ENCODE results near the gene OPALIN.

OPALIN gene

GRCh38 chr10:96358851-96359540 is at the start of gene OPALIN:
TSS of gene OPALIN (minus strand) at chr10:96359002. CDS start at chr10:96358896, 106 bp downstream.
- DNase-seq = no peak

- no peak for DNase-seq
Measured at GRCh38 chr10:96408201-96408600, 49.4 kb upstream of the OPALIN start.

- no peak for DNase-seq
Measured at GRCh38 chr10:96407560-96408069, 48.8 kb upstream of the OPALIN start.

GRCh38 chr10:96406091-96406490 is 47.3 kb upstream of the OPALIN start:
- DNase-seq = no peak

- no peak for DNase-seq
Measured at GRCh38 chr10:96402417-96403305, 43.9 kb upstream of the OPALIN start.

- DNase-seq = no peak
Measured at GRCh38 chr10:96401036-96401435, 42.2 kb upstream of the OPALIN start.

- no peak for DNase-seq
Measured at GRCh38 chr10:96400465-96400864, 41.7 kb upstream of the OPALIN start.

- no peak for DNase-seq
Measured at GRCh38 chr10:96397902-96398301, 39.1 kb upstream of the OPALIN start.

- DNase-seq = peak; percentile 17
Measured at GRCh38 chr10:96395931-96396877, 37.4 kb upstream of the OPALIN start.

- no peak for DNase-seq
Measured at GRCh38 chr10:96390460-96390864, 31.7 kb upstream of the OPALIN start.

GRCh38 chr10:96389785-96390184 is 31.0 kb upstream of the OPALIN start:
- DNase-seq = no peak

GRCh38 chr10:96387601-96388000 is 28.8 kb upstream of the OPALIN start:
- no peak for DNase-seq

- DNase-seq = no peak
Measured at GRCh38 chr10:96387161-96387560, 28.4 kb upstream of the OPALIN start.

- DNase-seq = no peak
Measured at GRCh38 chr10:96384506-96384905, 25.7 kb upstream of the OPALIN start.

GRCh38 chr10:96380821-96381220 is 22.0 kb upstream of the OPALIN start:
- no peak for DNase-seq

- DNase-seq = no peak
Measured at GRCh38 chr10:96379758-96380157, 21.0 kb upstream of the OPALIN start.

GRCh38 chr10:96378741-96379140 is 19.9 kb upstream of the OPALIN start:
- no peak for DNase-seq

GRCh38 chr10:96377816-96378294 is 19.1 kb upstream of the OPALIN start:
- DNase-seq = no peak

- no peak for DNase-seq
Measured at GRCh38 chr10:96376483-96376882, 17.7 kb upstream of the OPALIN start.

GRCh38 chr10:96374985-96375830 is 16.4 kb upstream of the OPALIN start:
- peak; percentile 64 for DNase-seq

GRCh38 chr10:96374639-96374984 is 15.8 kb upstream of the OPALIN start:
- no peak for DNase-seq

- no peak for DNase-seq
Measured at GRCh38 chr10:96374004-96374403, 15.2 kb upstream of the OPALIN start.
